Right cardiac atrium (tissue), 5 donors: ENCODE measurements around the gene B4GALT7. TPM values are rescaled to one million over a fixed set of nuclear protein-coding genes. Genes with fewer than 3 reads are reported as not detected.

Source experiments
- ATAC-seq, 2 donors: fragments of 200-7000 bp; cut with Tn5 transposase; one replicate each; pipeline versions ENCODE4 v1.8.0 to v1.9.1; 2020; ENCODE audit warnings: moderate library complexity in 2 of 2, mild to moderate bottlenecking in 1 of 2
- DNase-seq, 3 donors: peaks; one replicate each; pipeline ENCODE4 v3.0.0-alpha.2; 2020
- H3K27ac ChIP-seq: one replicate; pipeline ENCODE4 v1.5.1; 2013; ENCODE audit warnings: mild to moderate bottlenecking, low read length, control low read depth, moderate library complexity
- H3K27me3 ChIP-seq: one replicate; pipeline ENCODE4 v1.6.1; 2013; ENCODE audit not compliant: control insufficient read depth, insufficient read depth
- H3K4me1 ChIP-seq: one replicate; pipeline ENCODE4 v1.6.1; 2013; ENCODE audit warnings: low read length; ENCODE audit not compliant: control insufficient read depth, insufficient read depth
- H3K4me3 ChIP-seq: one replicate; pipeline ENCODE4 v1.5.1; 2013; ENCODE audit warnings: low read length, control low read depth
- H3K9me3 ChIP-seq: one replicate; pipeline ENCODE4 v1.6.1; 2013; ENCODE audit warnings: low read length; ENCODE audit not compliant: control insufficient read depth
- WGBS: extraction: QIAGEN DNeasy Blood & Tissue Kit; methylation state at CpG from one replicate; pipeline ENCODE4 v1.1.7; 2013; 5-methylcytosine and 5-hydroxymethylcytosine counted together
- intact Hi-C, 4 donors: fragments of 100-400 bp; cut with DNase I; formaldehyde crosslinking; loops; one replicate each; pipeline versions ENCODE4 v1.11.0 to v1.14.0; 2022 to 2023
- polyA plus RNA-seq: library from polyadenylated mRNA; stranded (reverse); fragments of 200-250 nt; gene quantifications from one replicate; pipeline ENCODE4 v1.2.3, GENCODE V29; 2013
- total RNA-seq, 4 donors: library from RNA; stranded (reverse); fragmentation: NEBNext Ultra II Directional; extraction: Animal tissue kit (Norgen Biotek cat#: 25700); gene quantifications; one replicate each; pipeline ENCODE4 v1.2.1, GENCODE V29; 2021
- donor health status: healthy with polysubstance abuse.
- donor health status: DM: no; HTN: yes; CAD: no.
- donor health status: DM: no; HTN: no; CAD: no.
- donor health status: DM: no; HTN: yes; CAD: no; lungs with severe emphysema.
- donor health status: DM: yes; HTN: yes; CAD: no.

Gene B4GALT7
- total and polyA plus RNA-seq, 5 donors, result 15.8 to 24.1 (median 22.4) TPM

DNA sequence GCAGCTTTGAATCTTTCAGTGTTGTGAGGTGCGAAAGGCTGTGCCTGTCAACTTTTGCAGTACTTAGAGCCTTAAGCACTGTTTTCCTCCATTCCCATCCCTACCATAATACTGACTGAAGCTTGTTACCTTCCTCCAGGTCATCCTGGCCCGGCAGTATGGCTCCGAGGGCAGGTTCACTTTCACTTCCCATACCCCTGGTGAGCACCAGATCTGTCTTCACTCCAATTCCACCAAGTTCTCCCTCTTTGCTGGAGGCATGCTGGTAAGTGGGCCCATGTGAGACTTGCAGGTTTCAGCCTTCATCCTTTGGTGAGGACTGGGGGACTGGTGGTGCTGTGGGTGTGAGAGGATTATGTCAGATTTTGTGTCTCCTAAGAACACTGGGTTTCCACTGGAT, 6.4 kb upstream of the B4GALT7 start:
- intact Hi-C loops, result no loop called here
- no peak for ATAC-seq

DNA sequence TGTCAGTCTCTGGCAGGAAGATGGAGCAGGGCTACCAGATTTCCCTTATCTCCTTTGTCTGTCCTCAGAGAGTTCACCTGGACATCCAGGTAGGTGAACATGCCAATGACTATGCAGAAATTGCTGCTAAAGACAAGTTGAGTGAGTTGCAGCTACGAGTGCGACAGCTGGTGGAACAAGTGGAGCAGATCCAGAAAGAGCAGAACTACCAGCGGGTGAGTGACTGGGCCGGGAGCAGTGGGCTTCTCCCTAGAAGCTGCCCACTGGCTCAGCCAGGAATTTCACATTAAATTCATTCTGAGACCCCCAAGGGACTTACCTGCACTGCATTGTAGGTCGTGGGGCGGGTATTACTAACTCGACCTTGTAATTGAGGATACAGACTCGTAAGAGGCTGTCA, 5.9 kb upstream of the B4GALT7 start:
- no peaks in the 10 kb centered on the region for H3K9me3 ChIP-seq
- ATAC-seq (no peak), DNase-seq (no peak)
- WGBS, result 93% methylated on average over 8 of the region's 8 CpGs
- H3K4me3 ChIP-seq, result no peak overlapping the region
- H3K27me3 ChIP-seq, result no peaks in the 10 kb centered on the region
- H3K27ac ChIP-seq, result no peak overlapping the region
- intact Hi-C loops, result no loop called here
- peaks cover 3% of the 10 kb centered on the region for H3K4me1 ChIP-seq

More for the DNA sequence above, 6.4 kb upstream of the B4GALT7 start:
- DNase-seq, result no peak
- Histone ChIP-seq H3K9me3 (no peaks in the 10 kb centered on the region), H3K4me1 (peaks cover 3% of the 10 kb centered on the region), H3K4me3 (no peak overlapping the region), H3K27ac (no peak overlapping the region), H3K27me3 (no peaks in the 10 kb centered on the region)
- 89% methylated on average over 3 of the region's 3 CpGs for WGBS

DNA sequence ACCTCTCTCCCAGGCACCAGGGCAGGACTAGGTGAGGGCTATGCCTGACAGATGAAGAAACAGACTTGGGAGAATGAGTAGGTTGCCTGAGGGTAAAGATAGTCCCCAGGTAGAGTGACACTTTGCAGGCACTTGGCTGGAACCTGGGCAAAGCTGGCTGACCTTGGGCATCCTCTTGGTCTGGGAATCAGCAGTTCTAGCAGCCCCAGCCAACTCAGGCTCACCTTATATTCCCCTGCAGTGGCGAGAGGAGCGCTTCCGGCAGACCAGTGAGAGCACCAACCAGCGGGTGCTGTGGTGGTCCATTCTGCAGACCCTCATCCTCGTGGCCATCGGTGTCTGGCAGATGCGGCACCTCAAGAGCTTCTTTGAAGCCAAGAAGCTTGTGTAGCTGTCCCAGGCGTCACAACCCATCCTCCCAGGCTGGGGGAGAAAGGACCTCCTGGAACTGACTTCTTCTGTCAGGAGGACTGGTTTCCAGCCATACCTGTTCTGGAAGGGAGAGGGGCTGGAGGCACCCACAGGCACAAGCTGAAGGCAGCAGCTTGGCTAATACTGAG, 4.8 kb upstream of the B4GALT7 start:
- Histone ChIP-seq H3K4me3 (no peak overlapping the region), H3K27ac (no peak overlapping the region), H3K9me3 (no peaks in the 10 kb centered on the region), H3K27me3 (no peaks in the 10 kb centered on the region), H3K4me1 (peaks cover 3% of the 10 kb centered on the region)
- ATAC-seq (no peak), DNase-seq (no peak)
- intact Hi-C loops, result no loop called here
- WGBS, result 95% methylated on average over 8 of the region's 8 CpGs

DNA sequence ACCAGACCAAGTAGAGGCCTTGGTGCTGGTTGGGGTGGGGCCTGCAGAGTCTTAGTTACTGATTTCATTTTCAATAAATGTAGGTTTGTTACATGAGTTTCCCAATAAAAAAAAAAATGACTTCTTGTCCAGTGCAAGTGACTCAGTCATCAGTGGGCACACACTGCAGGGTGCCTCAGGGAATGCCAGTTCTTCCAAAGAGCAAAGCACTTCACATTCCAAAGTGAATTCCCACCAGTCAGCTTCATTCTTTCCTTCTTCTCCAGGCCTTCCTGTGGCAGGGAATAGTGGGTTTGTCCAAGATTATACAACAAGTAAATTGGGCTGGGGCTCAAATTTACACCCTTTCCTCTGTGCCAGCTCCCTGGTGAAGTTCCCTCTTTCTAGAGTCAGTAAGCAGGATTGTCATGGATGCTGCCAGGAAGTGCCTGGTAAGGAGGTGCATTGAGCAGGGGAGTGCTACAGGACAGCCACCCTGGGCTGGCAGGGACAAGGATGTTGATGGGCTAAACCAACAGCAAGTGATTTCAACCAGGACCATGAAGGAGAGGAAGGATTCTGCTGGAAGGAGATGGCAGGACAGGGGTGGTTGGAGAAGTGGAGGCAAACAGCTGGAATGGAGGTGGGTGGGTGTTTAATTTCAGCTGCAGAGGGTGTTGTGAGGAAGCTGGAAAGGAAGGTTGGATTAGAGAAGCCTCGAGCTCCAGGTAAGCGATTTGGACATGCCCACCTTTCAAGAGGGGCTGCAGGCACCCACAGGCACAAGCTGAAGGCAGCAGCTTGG, 3.7 kb upstream of the B4GALT7 start:
- H3K4me3 ChIP-seq, result no peak overlapping the region
- no peak for ATAC-seq
- WGBS, result 94% methylated on average over 2 of the region's 2 CpGs
- H3K27me3 ChIP-seq, result no peaks in the 10 kb centered on the region
- intact Hi-C loops, result no loop called here
- H3K9me3 ChIP-seq, result no peaks in the 10 kb centered on the region
- no peak for DNase-seq
- no peak overlapping the region for H3K27ac ChIP-seq
- peaks cover 10% of the 10 kb centered on the region for H3K4me1 ChIP-seq

DNA sequence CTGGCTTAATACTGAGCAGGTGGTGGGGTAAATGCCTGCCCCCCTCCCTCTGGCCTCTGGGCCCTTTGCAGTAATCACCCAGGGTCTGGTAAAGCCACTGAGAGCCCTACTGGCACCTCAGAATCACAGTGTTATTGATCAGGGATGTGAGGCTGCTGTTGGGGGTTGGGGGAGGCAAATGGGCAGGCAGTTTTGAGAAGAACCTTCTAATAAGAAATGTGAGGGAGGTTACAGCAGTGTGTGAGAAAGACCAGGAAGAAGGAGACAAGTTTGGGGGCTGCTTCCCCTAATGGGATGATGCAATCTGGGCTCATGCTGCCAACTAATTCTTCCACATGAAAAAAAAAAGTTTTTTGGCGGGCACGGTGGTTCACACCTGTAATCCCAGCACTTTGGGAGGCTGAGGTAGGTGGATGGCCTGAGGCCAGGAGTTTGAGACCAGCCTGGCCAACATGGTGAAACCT, 3.1 kb upstream of the B4GALT7 start:
- ATAC-seq (no peak), DNase-seq (no peak)
- Histone ChIP-seq H3K27me3 (no peaks in the 10 kb centered on the region), H3K4me3 (no peak overlapping the region), H3K4me1 (peaks cover 10% of the 10 kb centered on the region), H3K9me3 (no peaks in the 10 kb centered on the region), H3K27ac (no peak overlapping the region)
- intact Hi-C loops, result no loop called here
- WGBS, result 83% methylated on average over 2 of the region's 2 CpGs

DNA sequence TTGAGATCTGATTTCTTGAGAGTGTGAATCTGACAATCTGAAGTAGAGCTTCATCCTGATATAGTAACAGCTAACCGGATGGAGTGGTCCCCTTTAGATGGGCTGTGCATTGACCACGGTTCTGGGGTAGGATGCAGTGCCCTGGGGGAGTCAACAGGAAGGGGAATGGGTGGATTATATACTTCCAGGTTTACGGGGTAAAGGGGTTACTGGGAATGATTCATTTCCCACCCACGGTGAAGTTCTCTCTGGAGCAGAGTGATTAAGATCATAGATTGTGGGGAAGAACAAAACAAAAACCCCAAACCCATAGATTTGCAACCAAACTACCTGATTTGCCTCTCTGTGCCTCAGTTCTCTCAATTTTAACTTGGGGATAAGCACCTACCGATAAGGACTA, 1.5 kb upstream of the B4GALT7 start:
- DNase-seq (no peak), ATAC-seq (no peak)
- Histone ChIP-seq H3K27me3 (no peaks in the 10 kb centered on the region), H3K4me3 (no peak overlapping the region), H3K27ac (no peak overlapping the region), H3K4me1 (peaks cover 7% of the 10 kb centered on the region), H3K9me3 (no peaks in the 10 kb centered on the region)
- WGBS, result 43% methylated on average over 5 of the region's 5 CpGs
- intact Hi-C loops, result no loop called here

DNA sequence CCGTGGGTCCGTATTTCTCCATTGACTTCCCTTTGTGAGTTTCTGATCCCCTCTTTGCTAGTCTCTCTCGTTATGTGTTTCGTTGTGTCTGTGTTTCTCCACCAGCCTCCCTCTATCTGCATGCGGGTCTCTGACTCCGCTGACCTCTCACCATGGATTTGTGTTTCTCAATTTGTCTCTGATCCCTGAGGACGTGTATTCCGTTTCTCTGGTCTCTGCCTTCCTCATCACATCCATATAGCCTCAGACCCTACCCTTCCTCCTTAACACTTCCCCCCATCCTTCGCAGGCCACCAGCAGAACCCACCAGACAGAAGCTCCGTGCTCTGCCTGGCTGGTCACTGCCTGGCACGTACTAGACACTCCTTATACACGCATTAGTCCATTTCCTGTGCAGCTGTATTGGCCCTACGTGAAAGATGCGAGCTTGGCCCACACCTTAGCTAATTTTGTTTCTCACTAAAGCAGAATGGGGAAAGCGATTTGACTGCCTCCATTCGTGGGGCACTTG, 631 bp downstream of the B4GALT7 start:
- intact Hi-C loops, result no loop called here
- no peak for DNase-seq
- peak overlapping the region; percentile 91 for H3K4me3 ChIP-seq
- H3K27me3 ChIP-seq, result no peaks in the 10 kb centered on the region
- peaks cover 7% of the 10 kb centered on the region for H3K4me1 ChIP-seq
- ATAC-seq, result peak in 1 of 2 donors; percentile 2
- H3K27ac ChIP-seq, result peak overlapping the region; percentile 88
- 5% methylated on average over 16 of the region's 16 CpGs for WGBS
- no peaks in the 10 kb centered on the region for H3K9me3 ChIP-seq

DNA sequence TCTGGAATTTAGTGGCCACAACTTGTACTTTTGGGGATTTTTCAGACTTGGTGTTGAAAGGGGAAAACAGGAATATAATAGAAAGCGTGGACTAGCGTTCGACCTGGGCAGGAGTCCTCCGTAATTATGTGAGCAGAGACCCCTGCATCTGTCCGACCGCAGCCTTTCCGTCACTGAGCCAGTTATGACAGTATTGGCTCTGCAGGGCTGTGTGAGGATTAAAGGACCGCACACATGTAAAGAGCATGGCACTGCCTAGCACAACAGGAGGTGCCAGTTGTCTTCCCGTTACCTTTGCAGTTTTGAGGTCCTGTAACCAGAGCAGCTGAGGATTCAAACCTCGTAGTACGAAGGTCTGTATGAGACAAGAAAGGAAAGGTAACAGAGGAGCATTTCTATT, 1.2 kb downstream of the B4GALT7 start:
- Histone ChIP-seq H3K27me3 (no peaks in the 10 kb centered on the region), H3K9me3 (no peaks in the 10 kb centered on the region), H3K4me3 (no peak overlapping the region), H3K27ac (no peak overlapping the region), H3K4me1 (peaks cover 7% of the 10 kb centered on the region)
- 90% methylated on average over 11 of the region's 11 CpGs for WGBS
- intact Hi-C loops, result no loop called here
- ATAC-seq (no peak), DNase-seq (no peak)

DNA sequence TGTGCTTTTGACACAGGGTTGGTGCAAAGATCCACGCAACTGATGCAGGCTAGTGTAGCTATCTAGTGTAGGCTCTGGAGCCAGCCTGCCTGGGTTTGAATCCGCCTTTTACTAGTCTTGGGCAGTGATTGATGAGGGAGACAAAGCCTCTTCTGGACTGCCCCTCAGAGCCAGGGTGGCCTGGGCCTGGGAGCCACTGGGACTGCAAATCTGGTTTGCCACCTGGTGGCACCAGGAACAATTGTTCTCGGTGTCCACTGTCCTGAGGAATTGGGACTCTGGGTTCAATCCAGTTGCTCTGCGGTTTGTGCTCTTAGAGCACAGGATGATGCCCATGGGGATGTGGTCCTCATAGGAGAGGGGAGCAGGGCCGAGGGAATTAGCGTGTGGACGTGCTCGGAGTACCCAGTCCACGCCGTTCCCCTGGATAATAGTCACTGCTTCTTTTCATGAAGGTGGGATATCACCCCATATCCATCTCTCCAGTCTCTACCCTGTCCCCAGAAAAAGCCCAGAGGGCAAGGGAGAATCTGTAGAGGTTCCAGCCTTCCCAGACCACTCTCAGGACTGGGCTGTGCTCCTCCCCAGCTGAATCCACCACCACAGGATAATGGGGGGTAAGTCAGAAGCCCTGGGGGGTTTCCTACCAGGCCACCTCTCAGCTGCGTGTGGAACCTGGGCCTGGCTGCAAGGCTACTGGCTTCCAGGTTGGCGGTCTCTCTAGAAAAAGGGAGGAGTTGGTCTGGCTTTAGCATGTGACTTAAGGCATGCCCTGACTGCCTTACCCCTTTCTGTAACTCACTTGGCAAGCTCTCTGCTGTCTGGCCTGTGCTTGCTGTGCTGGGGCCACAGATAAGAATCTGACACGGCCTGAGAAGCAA, 1.9 kb downstream of the B4GALT7 start:
- Histone ChIP-seq H3K27ac (no peak overlapping the region), H3K4me1 (peaks cover 7% of the 10 kb centered on the region), H3K4me3 (no peak overlapping the region), H3K27me3 (no peaks in the 10 kb centered on the region), H3K9me3 (no peaks in the 10 kb centered on the region)
- ATAC-seq (no peak), DNase-seq (no peak)
- WGBS, result 86% methylated on average over 13 of the region's 13 CpGs
- intact Hi-C loops, result no loop called here

DNA sequence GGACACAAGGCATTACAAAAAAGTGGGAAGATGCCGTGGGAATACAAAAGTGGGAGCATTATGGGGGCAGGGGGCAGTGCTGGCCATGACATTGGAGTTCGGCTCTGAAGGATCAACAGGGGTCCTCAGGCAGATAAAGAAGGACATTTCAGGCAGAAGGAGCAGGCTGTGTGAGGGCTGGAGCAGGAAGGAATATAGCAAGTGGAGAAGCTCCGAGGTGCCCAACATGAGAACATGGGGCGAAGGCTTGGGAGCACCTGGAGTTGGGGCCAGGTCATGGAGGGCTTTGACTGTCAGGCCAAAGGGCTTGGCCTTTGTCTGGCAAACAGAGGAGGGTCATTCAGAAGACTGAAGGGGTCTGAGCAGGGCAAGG, 2.5 kb downstream of the B4GALT7 start:
- ATAC-seq, result no peak
- H3K9me3 ChIP-seq, result no peaks in the 10 kb centered on the region
- intact Hi-C loops, result no loop called here
- H3K27me3 ChIP-seq, result no peaks in the 10 kb centered on the region
- no peak for DNase-seq
- no peak overlapping the region for H3K27ac ChIP-seq
- H3K4me1 ChIP-seq, result peaks cover 7% of the 10 kb centered on the region
- whole genome bisulfite sequencing, result 89% methylated on average over 4 of the region's 4 CpGs
- H3K4me3 ChIP-seq, result no peak overlapping the region

DNA sequence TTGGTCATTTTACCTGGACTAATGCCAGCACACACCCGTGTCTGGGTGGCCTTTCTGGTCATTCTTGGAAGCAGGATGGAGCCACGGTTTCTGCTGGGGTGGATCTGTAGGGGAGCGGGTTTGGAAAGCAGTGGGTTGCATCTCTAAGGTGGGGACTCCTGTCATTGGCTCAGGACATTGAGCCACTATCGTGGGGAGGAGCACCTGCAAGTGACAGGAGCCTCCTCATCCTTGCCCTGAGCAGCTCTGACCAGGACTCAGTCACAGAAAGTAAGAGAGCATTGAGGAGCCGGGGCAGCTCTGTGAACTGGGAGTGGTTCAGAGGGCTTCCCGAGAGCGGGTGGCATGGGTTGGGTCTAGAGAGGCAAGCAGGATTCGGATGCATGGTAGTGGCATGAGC, 3.7 kb downstream of the B4GALT7 start:
- no peak overlapping the region for H3K27ac ChIP-seq
- no peak for ATAC-seq
- DNase-seq, result no peak
- H3K4me3 ChIP-seq, result no peak overlapping the region
- peaks cover 7% of the 10 kb centered on the region for H3K4me1 ChIP-seq
- no peaks in the 10 kb centered on the region for H3K27me3 ChIP-seq
- WGBS, result 78% methylated on average over 8 of the region's 8 CpGs
- no peaks in the 10 kb centered on the region for H3K9me3 ChIP-seq
- intact Hi-C loops, result no loop called here
